ENCODE data around the gene HLF.

DNA sequence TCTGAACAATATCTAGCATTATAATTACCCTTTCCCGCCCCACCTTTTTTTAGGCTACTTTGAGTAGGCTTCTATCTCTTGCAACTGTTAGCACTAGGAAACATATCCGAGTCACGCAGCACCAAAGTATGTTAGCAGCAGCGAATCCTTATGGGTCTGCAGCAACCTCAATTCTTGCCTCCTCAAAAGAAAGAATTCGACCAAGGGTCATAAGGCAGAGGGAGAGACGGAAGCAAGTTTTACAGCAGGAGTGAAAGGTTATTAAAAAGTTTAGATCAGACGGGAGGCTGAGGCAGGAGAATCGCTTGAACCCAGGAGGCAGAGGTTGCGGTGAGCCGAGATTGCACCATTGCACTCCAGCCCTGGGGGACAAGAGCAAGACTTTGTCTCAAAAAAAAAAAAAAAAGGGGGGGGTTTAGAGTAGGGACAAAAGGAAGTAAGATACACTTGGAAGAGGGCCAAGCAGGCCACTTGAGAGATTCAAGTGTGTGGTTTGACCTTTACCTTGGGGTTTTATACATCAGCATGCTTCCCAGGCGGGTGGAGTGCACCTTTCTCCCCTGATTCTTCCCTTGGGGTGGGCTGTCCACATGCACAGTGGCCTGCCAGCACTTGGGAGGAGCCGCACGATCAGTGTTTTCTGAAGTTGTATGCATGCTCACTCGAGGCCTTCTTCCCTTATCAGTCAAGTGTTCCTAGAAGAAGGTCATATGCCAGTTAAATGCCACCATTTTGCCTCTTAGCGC is 67.7 kb downstream of the HLF start:
- TF ChIP-seq FOSL1 (IDR thresholded peaks at IDR 0.05; ENCODE audit: low read depth) (no peak), EZH2 (IDR thresholded peaks at IDR 0.05) (no peak)
- TF ChIP-seq, protein P1, sequence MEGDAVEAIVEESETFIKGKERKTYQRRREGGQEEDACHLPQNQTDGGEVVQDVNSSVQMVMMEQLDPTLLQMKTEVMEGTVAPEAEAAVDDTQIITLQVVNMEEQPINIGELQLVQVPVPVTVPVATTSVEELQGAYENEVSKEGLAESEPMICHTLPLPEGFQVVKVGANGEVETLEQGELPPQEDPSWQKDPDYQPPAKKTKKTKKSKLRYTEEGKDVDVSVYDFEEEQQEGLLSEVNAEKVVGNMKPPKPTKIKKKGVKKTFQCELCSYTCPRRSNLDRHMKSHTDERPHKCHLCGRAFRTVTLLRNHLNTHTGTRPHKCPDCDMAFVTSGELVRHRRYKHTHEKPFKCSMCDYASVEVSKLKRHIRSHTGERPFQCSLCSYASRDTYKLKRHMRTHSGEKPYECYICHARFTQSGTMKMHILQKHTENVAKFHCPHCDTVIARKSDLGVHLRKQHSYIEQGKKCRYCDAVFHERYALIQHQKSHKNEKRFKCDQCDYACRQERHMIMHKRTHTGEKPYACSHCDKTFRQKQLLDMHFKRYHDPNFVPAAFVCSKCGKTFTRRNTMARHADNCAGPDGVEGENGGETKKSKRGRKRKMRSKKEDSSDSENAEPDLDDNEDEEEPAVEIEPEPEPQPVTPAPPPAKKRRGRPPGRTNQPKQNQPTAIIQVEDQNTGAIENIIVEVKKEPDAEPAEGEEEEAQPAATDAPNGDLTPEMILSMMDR (IDR thresholded peaks at IDR 0.05 in 2 of 3, conservative IDR thresholded peaks at IDR 0.05 in 1 of 3; ENCODE audit: borderline replicate concordance in 1 of 3, insufficient read depth in 1 of 3, low read depth in 2 of 3, low read length in 2 of 3): no peak

All from HCT116 (cell line).